GM08714 (cell line): ENCODE data around the gene RORB.

Experiments used
- H3K4me3 ChIP-seq: fragments of 200-500 bp; sonication (Bioruptor generic); 2 replicates; pipeline ENCODE4 v1.5.1; 2014; ENCODE audit warnings: mild to moderate bottlenecking, low read length, inconsistent platforms
- ZNF274 ChIP-seq: IDR thresholded peaks from 2 replicates; pipeline ENCODE4 v1.6.1; 2012; ENCODE audit warnings: mild to moderate bottlenecking, low read depth, low read length

RORB gene

DNA sequence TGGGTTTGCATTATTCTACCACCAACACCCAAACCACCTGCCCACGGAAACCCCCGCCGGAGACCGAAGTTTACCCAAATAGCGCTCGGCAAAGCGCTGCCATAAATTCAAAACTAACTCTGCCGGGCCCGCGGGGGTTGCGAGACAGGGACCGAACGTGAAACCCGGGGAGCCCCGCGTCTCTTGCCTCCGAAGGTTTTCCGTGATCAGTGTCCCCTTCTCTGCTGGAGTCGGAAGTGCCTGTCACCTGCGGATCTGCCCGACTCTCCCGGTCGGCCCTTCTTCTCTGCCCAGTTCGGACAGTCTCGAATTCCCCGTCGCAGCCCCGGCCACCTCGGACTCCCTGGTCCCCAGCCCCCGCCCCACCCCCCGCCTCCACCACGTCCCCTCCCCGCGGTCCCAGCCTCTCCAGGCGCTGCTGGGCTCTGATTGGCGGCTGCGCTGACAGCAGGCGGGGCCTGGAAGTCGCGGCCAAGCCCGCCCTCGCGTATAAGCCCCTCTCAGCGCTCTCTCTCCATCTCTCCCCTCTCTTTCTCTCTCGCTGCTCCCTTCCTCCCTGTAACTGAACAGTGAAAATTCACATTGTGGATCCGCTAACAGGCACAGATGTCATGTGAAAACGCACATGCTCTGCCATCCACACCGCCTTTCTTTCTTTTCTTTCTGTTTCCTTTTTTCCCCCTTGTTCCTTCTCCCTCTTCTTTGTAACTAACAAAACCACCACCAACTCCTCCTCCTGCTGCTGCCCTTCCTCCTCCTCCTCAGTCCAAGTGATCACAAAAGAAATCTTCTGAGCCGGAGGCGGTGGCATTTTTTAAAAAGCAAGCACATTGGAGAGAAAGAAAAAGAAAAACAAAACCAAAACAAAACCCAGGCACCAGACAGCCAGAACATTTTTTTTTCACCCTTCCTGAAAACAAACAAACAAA, at the start of gene RORB:
TSS of gene RORB (plus strand) at position 517 of the 929 bp plus-strand sequence. CDS start 642 bp downstream, outside the sequence.
- TF ChIP-seq ZNF274, result no peak
- peak within 1 kb of the TSS; percentile 93 for H3K4me3 ChIP-seq

- no peak for TF ChIP-seq ZNF274
- no peak overlapping the region for H3K4me3 ChIP-seq
Measured at GRCh38 chr9:74447451-74448193, 49.5 kb upstream of the RORB start.

GRCh38 chr9:74449060-74449459, 48.1 kb upstream of the RORB start:
- TF ChIP-seq ZNF274, result no peak
- H3K4me3 ChIP-seq, result no peak overlapping the region

DNA sequence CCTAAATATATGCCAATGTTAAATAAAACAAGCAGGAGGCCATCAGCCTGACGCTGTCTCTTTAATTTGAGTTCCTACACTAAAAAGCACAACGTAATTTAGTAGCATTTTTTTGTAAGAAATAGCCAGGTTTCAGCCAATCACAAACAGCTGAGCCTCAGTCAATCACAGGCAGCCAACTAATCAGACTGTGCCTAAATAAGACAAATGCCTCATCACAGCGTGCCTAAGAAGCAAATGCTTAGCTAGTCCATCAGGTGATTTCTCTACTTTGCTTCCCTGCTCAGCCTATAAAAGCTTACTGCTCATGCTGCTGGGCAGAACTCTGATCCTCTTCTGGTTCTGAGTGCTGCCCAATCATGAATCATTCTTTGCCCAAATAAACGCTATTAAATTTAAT, 38.3 kb upstream of the RORB start:
- TF ChIP-seq ZNF274, result no peak
- no peak overlapping the region for H3K4me3 ChIP-seq

GRCh38 chr9:74463825-74464224, 33.3 kb upstream of the RORB start:
- no peak for TF ChIP-seq ZNF274

GRCh38 chr9:74478606-74479005, 18.5 kb upstream of the RORB start:
- H3K4me3 ChIP-seq, result no peak overlapping the region
- TF ChIP-seq ZNF274, result no peak

More at GRCh38 chr9:74463825-74464224, 33.3 kb upstream of the RORB start:
- H3K4me3 ChIP-seq, result no peak overlapping the region

GRCh38 chr9:74479711-74480110, 17.4 kb upstream of the RORB start:
- no peak overlapping the region for H3K4me3 ChIP-seq
- no peak for TF ChIP-seq ZNF274

GRCh38 chr9:74487395-74487794, 9.7 kb upstream of the RORB start:
- no peak for TF ChIP-seq ZNF274
- no peak overlapping the region for H3K4me3 ChIP-seq

- no peak overlapping the region for H3K4me3 ChIP-seq
- no peak for TF ChIP-seq ZNF274
Measured at GRCh38 chr9:74493512-74493911, 3.6 kb upstream of the RORB start.

- no peak overlapping the region for H3K4me3 ChIP-seq
- no peak for TF ChIP-seq ZNF274
Measured at GRCh38 chr9:74494490-74494889, 2.6 kb upstream of the RORB start.

DNA sequence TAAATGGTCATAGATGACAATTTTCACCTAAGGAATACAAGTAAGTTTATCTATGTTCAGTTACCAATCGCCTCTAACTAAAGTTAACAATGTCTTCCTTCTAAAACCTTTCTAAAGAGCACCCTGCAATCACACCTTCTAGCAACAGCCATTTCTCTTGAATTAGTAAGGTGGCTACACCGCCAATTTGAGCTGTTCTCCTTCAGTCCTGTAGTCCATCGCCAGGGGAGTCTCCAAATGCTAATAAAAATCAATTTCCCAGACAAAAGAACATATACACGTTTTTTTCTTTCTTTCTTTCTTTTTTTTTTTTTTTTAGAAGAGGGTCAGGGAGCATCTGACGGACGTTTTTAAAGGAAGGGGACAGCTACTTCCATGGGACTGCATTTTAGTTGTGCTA, 729 bp upstream of the RORB start:
- H3K4me3 ChIP-seq, result peak overlapping the region; percentile 93
- TF ChIP-seq ZNF274, result no peak

DNA sequence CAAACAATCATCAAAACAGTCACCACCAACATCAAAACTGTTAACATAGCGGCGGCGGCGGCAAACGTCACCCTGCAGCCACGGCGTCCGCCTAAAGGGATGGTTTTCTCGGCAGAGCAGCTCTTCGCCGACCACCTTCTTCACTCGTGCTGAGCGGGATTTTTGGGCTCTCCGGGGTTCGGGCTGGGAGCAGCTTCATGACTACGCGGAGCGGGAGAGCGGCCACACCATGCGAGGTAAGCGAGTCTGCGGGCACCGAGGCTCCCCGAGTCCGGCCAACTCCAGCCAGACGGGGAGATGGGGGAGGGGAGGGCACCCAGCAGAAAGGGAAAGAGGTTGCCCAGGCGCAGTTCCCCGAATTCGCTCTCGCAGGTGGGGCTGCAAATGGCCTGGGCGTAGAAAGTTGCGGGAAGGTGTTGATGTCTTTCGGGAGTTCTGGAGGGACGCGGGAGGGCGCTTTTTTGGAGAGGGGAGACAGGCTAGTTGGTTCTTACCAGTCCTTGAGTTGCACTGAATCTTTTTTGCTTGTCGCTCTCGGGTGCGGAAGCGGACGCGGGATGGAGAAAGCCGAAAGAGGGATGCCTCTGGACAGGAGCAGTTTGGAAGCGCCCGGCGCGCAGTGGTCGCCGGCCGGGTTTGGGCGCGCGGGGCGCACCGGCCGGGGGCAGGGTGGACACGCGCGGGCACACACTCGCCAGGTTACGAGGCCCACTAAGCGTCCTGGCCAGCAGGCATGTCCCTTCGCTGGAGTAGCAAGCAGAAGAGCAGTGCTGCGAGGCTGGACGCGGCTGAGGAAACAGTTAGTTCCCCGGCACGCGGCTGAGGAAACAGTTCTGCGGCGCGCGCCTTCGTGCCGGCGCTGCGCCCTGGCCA, 849 bp downstream of the RORB start:
- H3K4me3 ChIP-seq, result peak overlapping the region; percentile 93
- no peak for TF ChIP-seq ZNF274

DNA sequence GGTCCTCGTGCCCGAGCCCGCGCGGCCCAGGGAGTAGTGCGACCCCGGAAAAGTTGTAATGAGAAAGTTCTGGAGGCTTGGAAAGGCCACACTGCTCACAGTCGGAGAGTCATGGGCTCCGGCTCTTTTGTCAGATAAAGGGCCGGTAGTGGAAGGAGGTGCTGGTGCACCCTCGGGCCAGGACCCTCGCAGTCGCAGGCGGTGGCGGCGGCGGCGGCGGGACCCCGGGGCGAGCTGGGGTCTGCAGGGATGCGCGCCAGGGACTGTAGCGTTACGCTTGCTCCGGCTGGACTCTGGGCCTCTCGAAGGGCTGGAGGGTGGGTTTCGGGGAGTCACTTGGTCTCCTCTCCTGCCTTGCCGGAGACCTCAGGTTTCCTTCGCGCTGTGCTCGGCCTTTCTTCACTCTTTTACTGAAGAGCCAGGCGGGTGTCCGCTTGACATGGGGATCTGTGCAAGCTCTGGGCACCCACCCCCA, 1.5 kb downstream of the RORB start:
- peak overlapping the region; percentile 93; the same call in 1 of the 2 replicates for H3K4me3 ChIP-seq

More for the DNA sequence above, 1.5 kb downstream of the RORB start:
- no peak for TF ChIP-seq ZNF274
